Glutamatergic neuron (in vitro differentiated cells): Measurements from ENCODE around the gene ACSL6. TPM values are rescaled to one million over a fixed set of nuclear protein-coding genes. Genes with fewer than 3 reads are reported as not detected.

Source experiments
- DNase-seq: peaks from one replicate; pipeline ENCODE4 v3.0.0; 2022
- H3K27ac Mint-ChIP-seq: one replicate; pipeline ENCODE4 v1.8.0; 2020; ENCODE audit warnings: mild to moderate bottlenecking, mixed read lengths, inconsistent platforms; ENCODE audit not compliant: unreplicated experiment
- H3K27me3 Mint-ChIP-seq: one replicate; pipeline ENCODE4 v1.8.0; 2020; ENCODE audit warnings: mild to moderate bottlenecking, moderate library complexity, mixed read lengths, inconsistent platforms; ENCODE audit not compliant: unreplicated experiment
- H3K36me3 Mint-ChIP-seq: one replicate; pipeline ENCODE4 v1.8.0; 2020; ENCODE audit warnings: mild to moderate bottlenecking, mixed read lengths, inconsistent platforms; ENCODE audit not compliant: unreplicated experiment
- H3K4me1 Mint-ChIP-seq: one replicate; pipeline ENCODE4 v1.8.0; 2020; ENCODE audit warnings: mild to moderate bottlenecking, low read depth, mixed read lengths, inconsistent platforms; ENCODE audit not compliant: unreplicated experiment
- H3K4me3 Mint-ChIP-seq: one replicate; pipeline ENCODE4 v1.8.0; 2020; ENCODE audit warnings: mild to moderate bottlenecking, mixed read lengths, inconsistent platforms; ENCODE audit not compliant: unreplicated experiment
- H3K9me3 Mint-ChIP-seq: one replicate; pipeline ENCODE4 v1.8.0; 2020; ENCODE audit warnings: mild to moderate bottlenecking, moderate library complexity, mixed read lengths, inconsistent platforms; ENCODE audit not compliant: unreplicated experiment
- CTCF ChIP-seq: fragments of 200-600 bp; sonication (generic); IDR thresholded peaks from one replicate; pipeline ENCODE4 v1.5.0; 2021; ENCODE audit not compliant: partially characterized antibody, unreplicated experiment
- total RNA-seq: library from RNA; stranded (reverse); fragmentation: NEBNext Ultra II Directional; extraction: Animal tissue kit (Norgen Biotek cat#: 25700); gene quantifications from one replicate; pipeline ENCODE4 v1.2.1, GENCODE V29; 2021; ENCODE audit not compliant: unreplicated experiment

ACSL6 gene
- total RNA-seq, 1 donor from 2014 or later: 8.1 TPM

GRCh38 chr5:132044207-132044606 lies 32.7 kb upstream of the ACSL6 start:
- no peaks in the 10 kb centered on the region for H3K4me1 Mint-ChIP-seq
- no peak overlapping the region for H3K27ac Mint-ChIP-seq
- no peak overlapping the region for H3K4me3 Mint-ChIP-seq
- peak; percentile 6 for DNase-seq
- no peaks in the 10 kb centered on the region for H3K9me3 Mint-ChIP-seq
- H3K36me3 Mint-ChIP-seq: no peaks in the 10 kb centered on the region
- H3K27me3 Mint-ChIP-seq: no peaks in the 10 kb centered on the region
- no peak for TF ChIP-seq CTCF

DNA sequence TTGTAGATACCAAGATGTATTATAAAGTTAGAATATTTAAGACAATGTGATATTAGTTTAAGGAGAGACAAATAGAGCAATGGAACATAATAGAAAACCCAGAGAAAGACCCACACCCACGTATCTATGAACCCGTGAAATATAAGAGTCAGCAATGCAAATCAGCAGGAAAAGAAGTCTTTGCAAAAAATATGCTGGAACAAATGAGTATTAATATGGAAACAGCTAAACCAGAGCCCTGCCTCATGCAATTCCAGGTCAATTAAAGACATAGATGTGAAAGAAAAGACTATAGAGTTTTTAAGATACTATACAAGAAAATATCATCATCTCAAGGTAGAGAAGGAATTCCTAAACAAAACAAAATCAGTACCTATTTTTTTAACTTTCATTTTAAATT lies 25.9 kb upstream of the ACSL6 start:
- peaks cover 5% of the 10 kb centered on the region for H3K36me3 Mint-ChIP-seq
- no peak overlapping the region for H3K4me3 Mint-ChIP-seq

GRCh38 chr5:132033122-132033521 lies 21.7 kb upstream of the ACSL6 start:
- no peak overlapping the region for H3K27ac Mint-ChIP-seq
- TF ChIP-seq CTCF: no peak
- H3K36me3 Mint-ChIP-seq: peaks cover 5% of the 10 kb centered on the region
- H3K27me3 Mint-ChIP-seq: peaks cover 5% of the 10 kb centered on the region
- no peaks in the 10 kb centered on the region for H3K4me1 Mint-ChIP-seq
- no peak overlapping the region for H3K4me3 Mint-ChIP-seq
- H3K9me3 Mint-ChIP-seq: no peaks in the 10 kb centered on the region
- DNase-seq: no peak

More for the DNA sequence above, 25.9 kb upstream of the ACSL6 start:
- no peak for TF ChIP-seq CTCF
- no peaks in the 10 kb centered on the region for H3K4me1 Mint-ChIP-seq
- no peaks in the 10 kb centered on the region for H3K9me3 Mint-ChIP-seq
- H3K27ac Mint-ChIP-seq: no peak overlapping the region
- H3K27me3 Mint-ChIP-seq: no peaks in the 10 kb centered on the region
- DNase-seq: no peak

DNA sequence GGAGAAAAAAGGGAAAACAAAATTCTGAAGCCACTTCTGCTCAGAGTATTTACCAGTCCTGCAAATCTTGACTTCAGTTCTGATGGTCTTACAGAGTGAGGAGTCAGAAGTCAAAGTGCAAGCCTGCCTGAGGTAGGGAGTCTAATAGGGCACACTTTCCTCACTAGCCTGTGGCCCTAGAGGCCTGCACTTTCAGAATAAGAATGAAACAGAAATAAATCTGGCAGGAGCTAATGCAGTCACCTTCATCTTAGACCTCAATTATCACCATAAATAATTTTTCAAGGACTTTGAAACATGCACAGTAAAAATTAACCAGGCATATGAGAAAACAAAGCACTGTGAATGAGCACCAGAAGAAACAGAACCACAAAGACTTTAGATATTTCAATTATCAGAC lies 20.7 kb upstream of the ACSL6 start:
- no peaks in the 10 kb centered on the region for H3K4me1 Mint-ChIP-seq
- H3K4me3 Mint-ChIP-seq: no peak overlapping the region
- no peak for DNase-seq
- TF ChIP-seq CTCF: no peak
- peaks cover 5% of the 10 kb centered on the region for H3K27me3 Mint-ChIP-seq
- no peak overlapping the region for H3K27ac Mint-ChIP-seq
- H3K36me3 Mint-ChIP-seq: peaks cover 10% of the 10 kb centered on the region
- no peaks in the 10 kb centered on the region for H3K9me3 Mint-ChIP-seq

DNA sequence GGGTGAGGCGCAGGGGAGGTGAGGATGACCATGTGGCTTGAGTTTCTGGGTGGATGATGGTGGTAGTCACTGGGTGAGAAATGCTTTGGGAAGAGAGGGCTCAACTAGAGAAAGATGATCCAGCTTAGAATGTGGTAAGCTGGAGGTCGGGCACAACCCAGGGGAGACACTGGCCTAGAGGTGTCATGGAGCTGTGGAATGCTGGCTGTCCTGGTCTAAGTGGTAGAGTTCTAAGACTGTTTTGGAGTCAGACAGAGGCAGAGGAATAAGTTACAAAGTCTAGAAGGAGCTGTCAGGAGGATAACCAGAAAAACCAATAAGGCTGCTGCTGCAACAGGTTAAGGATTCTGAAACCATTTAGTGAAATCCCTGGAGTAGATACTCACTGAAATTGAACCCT lies 19.2 kb upstream of the ACSL6 start:
- Mint-ChIP-seq H3K36me3 (peaks cover 10% of the 10 kb centered on the region), H3K4me1 (no peaks in the 10 kb centered on the region)

More for the DNA sequence above, 19.2 kb upstream of the ACSL6 start:
- no peak overlapping the region for H3K27ac Mint-ChIP-seq
- H3K9me3 Mint-ChIP-seq: no peaks in the 10 kb centered on the region
- peaks cover 5% of the 10 kb centered on the region for H3K27me3 Mint-ChIP-seq
- H3K4me3 Mint-ChIP-seq: no peak overlapping the region
- DNase-seq: no peak
- no peak for TF ChIP-seq CTCF
